GM23338 (cell line): ENCODE measurements around the gene SKOR1.

Experiments used
- CREB1 ChIP-seq: fragments of 250-450 bp; sonication (Bioruptor Pico); IDR thresholded peaks from 2 replicates; pipeline ENCODE4 v1.5.0; 2020; ENCODE audit warnings: low read depth, mild to moderate bottlenecking, moderate library complexity
- EZH2 ChIP-seq: fragments of 200-600 bp; sonication (generic); IDR thresholded peaks from one replicate; pipeline ENCODE4 v1.8.0; 2017; ENCODE audit warnings: antibody characterized with exemption, mild to moderate bottlenecking, low read depth; ENCODE audit not compliant: unreplicated experiment
- POLR2AphosphoS5 ChIP-seq: IDR thresholded peaks from 2 replicates; pipeline ENCODE4 v1.6.1; 2016; ENCODE audit warnings: antibody characterized with exemption, low read depth
- STAT1 ChIP-seq: IDR thresholded peaks from one replicate; pipeline ENCODE4 v1.6.1; 2016; ENCODE audit warnings: antibody characterized with exemption; ENCODE audit not compliant: unreplicated experiment
- ZNF114 ChIP-seq: fragments of 250-450 bp; sonication (Bioruptor Pico); IDR thresholded peaks from 2 replicates; pipeline ENCODE4 v1.5.0; 2020; ENCODE audit warnings: mild to moderate bottlenecking, moderate library complexity
- ZNF331 ChIP-seq: fragments of 250-450 bp; sonication (Bioruptor Pico); IDR thresholded peaks from 2 replicates; pipeline ENCODE4 v1.5.0; 2020; ENCODE audit warnings: low read depth, mild to moderate bottlenecking, moderate library complexity
- TF ChIP-seq, protein P1 (sequence below), 2 experiments: fragments of 200-600 bp in 1 of 2; sonication (generic) in 1 of 2; conservative IDR thresholded peaks; 2 replicates each; pipeline versions ENCODE4 v1.5.1 to v1.6.1; 2016 to 2017; ENCODE audit warnings: antibody characterized with exemption in 2 of 2, low read depth in 2 of 2, mild to moderate bottlenecking in 2 of 2, moderate library complexity in 1 of 2
- TF ChIP-seq, protein P2 (sequence below): IDR thresholded peaks from one replicate; pipeline ENCODE4 v1.6.1; 2018; ENCODE audit warnings: antibody characterized with exemption; ENCODE audit not compliant: unreplicated experiment

DNA sequence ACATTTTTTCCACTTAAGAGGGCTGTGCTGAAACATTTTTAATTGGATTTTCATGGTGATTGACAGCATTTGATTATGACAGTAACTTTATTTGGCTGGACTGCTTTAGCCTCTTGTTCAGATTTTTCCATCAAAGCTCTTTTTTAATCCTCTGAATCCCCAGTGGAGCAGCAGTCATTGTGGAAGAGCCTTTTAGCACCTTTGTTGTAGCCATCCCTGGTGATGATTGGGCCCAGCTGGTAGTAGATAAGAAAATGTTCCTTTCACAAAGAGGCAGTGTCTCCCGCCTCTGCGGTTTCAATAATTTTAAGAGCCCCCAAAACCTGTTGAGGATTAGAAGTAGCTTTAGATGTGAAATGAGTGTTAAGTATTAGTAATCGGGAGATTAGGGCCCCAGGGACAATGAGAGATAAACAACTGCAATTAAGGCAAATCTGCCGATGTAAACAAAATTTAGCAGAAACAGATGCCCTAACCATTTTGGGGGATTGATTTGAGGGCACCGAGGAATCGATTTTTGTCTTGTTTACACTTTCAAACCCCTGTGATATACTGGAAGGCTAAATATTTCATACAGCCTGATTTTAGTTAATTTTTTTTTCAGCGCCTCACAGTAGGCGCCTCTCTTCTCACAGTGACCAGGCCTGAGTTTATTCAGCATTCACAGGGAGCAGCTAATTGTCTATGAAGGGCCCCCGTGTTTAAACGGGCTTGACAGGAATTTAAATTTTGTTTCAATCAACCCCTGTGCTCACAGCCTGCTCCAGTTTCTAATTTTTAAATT lies 43.2 kb upstream of the SKOR1 start:
- TF ChIP-seq, protein P1, sequence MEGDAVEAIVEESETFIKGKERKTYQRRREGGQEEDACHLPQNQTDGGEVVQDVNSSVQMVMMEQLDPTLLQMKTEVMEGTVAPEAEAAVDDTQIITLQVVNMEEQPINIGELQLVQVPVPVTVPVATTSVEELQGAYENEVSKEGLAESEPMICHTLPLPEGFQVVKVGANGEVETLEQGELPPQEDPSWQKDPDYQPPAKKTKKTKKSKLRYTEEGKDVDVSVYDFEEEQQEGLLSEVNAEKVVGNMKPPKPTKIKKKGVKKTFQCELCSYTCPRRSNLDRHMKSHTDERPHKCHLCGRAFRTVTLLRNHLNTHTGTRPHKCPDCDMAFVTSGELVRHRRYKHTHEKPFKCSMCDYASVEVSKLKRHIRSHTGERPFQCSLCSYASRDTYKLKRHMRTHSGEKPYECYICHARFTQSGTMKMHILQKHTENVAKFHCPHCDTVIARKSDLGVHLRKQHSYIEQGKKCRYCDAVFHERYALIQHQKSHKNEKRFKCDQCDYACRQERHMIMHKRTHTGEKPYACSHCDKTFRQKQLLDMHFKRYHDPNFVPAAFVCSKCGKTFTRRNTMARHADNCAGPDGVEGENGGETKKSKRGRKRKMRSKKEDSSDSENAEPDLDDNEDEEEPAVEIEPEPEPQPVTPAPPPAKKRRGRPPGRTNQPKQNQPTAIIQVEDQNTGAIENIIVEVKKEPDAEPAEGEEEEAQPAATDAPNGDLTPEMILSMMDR (conservative IDR thresholded peaks at IDR 0.05; ENCODE audit: low read depth in 2 of 2) = no peak
- no peak for TF ChIP-seq POLR2AphosphoS5
- TF ChIP-seq ZNF114 (CRISPR knock-in tag) = no peak
- TF ChIP-seq EZH2 = no peak
- TF ChIP-seq ZNF331 (CRISPR knock-in tag) = no peak
- TF ChIP-seq, protein P2, sequence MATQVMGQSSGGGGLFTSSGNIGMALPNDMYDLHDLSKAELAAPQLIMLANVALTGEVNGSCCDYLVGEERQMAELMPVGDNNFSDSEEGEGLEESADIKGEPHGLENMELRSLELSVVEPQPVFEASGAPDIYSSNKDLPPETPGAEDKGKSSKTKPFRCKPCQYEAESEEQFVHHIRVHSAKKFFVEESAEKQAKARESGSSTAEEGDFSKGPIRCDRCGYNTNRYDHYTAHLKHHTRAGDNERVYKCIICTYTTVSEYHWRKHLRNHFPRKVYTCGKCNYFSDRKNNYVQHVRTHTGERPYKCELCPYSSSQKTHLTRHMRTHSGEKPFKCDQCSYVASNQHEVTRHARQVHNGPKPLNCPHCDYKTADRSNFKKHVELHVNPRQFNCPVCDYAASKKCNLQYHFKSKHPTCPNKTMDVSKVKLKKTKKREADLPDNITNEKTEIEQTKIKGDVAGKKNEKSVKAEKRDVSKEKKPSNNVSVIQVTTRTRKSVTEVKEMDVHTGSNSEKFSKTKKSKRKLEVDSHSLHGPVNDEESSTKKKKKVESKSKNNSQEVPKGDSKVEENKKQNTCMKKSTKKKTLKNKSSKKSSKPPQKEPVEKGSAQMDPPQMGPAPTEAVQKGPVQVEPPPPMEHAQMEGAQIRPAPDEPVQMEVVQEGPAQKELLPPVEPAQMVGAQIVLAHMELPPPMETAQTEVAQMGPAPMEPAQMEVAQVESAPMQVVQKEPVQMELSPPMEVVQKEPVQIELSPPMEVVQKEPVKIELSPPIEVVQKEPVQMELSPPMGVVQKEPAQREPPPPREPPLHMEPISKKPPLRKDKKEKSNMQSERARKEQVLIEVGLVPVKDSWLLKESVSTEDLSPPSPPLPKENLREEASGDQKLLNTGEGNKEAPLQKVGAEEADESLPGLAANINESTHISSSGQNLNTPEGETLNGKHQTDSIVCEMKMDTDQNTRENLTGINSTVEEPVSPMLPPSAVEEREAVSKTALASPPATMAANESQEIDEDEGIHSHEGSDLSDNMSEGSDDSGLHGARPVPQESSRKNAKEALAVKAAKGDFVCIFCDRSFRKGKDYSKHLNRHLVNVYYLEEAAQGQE = no peak
- no peak for TF ChIP-seq STAT1
- no peak for TF ChIP-seq CREB1 (CRISPR knock-in tag)
